Left lung (tissue), 10 donors: ENCODE results near the gene ZNF823. TPM values are rescaled to one million over a fixed set of nuclear protein-coding genes. Genes with fewer than 3 reads are reported as not detected.

Source experiments
- ATAC-seq: fragments of 200-7000 bp; cut with Tn5 transposase; one replicate; pipeline ENCODE4 v1.9.1; 2020; ENCODE audit warnings: moderate library complexity
- DNase-seq, 4 donors: peaks; one replicate each; pipeline ENCODE4 v3.0.0-alpha.2; 2013 to 2020
- H3K27ac ChIP-seq, 2 donors: fragments of 200-600 bp; sonication (generic) in 1 of 2; one replicate each; pipeline versions ENCODE4 v1.5.0 to v1.8.0; 2020 to 2021
- H3K27me3 ChIP-seq, 2 donors: fragments of 200-600 bp; sonication (generic) in 1 of 2; one replicate each; pipeline versions ENCODE4 v1.5.0 to v1.8.0; 2020 to 2021
- H3K36me3 ChIP-seq, 2 donors: fragments of 200-600 bp; sonication (generic) in 1 of 2; one replicate each; pipeline versions ENCODE4 v1.5.0 to v1.8.0; 2020 to 2021
- H3K4me1 ChIP-seq, 2 donors: fragments of 200-600 bp; one replicate each; pipeline ENCODE4 v1.8.0; 2021
- H3K4me3 ChIP-seq, 2 donors: fragments of 200-600 bp; sonication (generic) in 1 of 2; one replicate each; pipeline versions ENCODE4 v1.5.0 to v1.8.0; 2020 to 2021; ENCODE audit warnings: mild to moderate bottlenecking in 1 of 2
- H3K9me3 ChIP-seq, 2 donors: fragments of 200-600 bp; sonication (generic) in 1 of 2; one replicate each; pipeline versions ENCODE4 v1.5.0 to v1.8.0; 2020 to 2021
- CTCF ChIP-seq, 2 donors: fragments of 200-600 bp; sonication (generic) in 1 of 2; IDR thresholded peaks; one replicate each; pipeline versions ENCODE4 v1.5.0 to v1.8.0; 2021; ENCODE audit warnings: antibody characterized with exemption in 2 of 2
- intact Hi-C, 2 donors: fragments of 100-400 bp; cut with DNase I; formaldehyde crosslinking; loops; one replicate each; pipeline versions ENCODE4 v1.11.2 to v1.14.2; 2022
- polyA plus RNA-seq, 6 donors: library from polyadenylated mRNA; unstranded; fragments of 120-200 nt; gene quantifications; one replicate each; pipeline ENCODE4 v1.2.1, GENCODE V29; 2013; ENCODE audit not compliant: insufficient read length in 6 of 6
- total RNA-seq, 2 donors: library from RNA; stranded (reverse); fragmentation: NEBNext Ultra II Directional; extraction: Animal tissue kit (Norgen Biotek cat#: 25700); gene quantifications; one replicate each; pipeline ENCODE4 v1.2.1, GENCODE V29; 2021
- donor health status: DM: no; HTN: yes; CAD: no.
- donor health status: DM: no; HTN: no; CAD: no.

Gene ZNF823
- total and polyA plus RNA-seq, 8 donors: 5.3 to 9.1 (median 8.6) TPM

GRCh38 chr19:11737964-11738745 is 591 bp downstream of the ZNF823 start:
- peak; percentile 20 to 91 (median 55) for DNase-seq
- intact Hi-C loops: no loop called here
- Histone ChIP-seq H3K27me3 (no peaks in the 10 kb centered on the region), H3K4me3 (peak overlapping the region; percentile 92 to 97), H3K4me1 (peaks cover 7 to 27% of the 10 kb centered on the region in 2 donors), H3K27ac (peak overlapping the region; percentile 78 to 87), H3K36me3 (no peaks in the 10 kb centered on the region), H3K9me3 (no peaks in the 10 kb centered on the region)
- TF ChIP-seq CTCF (IDR thresholded peaks at IDR 0.05): no peak
- peak; percentile 68 for ATAC-seq

- peaks cover 0 to 2% of the 10 kb centered on the region in 2 donors for H3K9me3 ChIP-seq
- no peaks in the 10 kb centered on the region for H3K36me3 ChIP-seq
- ATAC-seq (no peak), DNase-seq (peak in 2 of 4 donors; percentile 19 to 38)
- no peak for TF ChIP-seq CTCF (IDR thresholded peaks at IDR 0.05)
- intact Hi-C loops: no loop called here
- peaks cover 7 to 27% of the 10 kb centered on the region in 2 donors for H3K4me1 ChIP-seq
- H3K27ac ChIP-seq: no peak overlapping the region
- no peaks in the 10 kb centered on the region for H3K27me3 ChIP-seq
- no peak overlapping the region for H3K4me3 ChIP-seq
Measured at GRCh38 chr19:11736696-11737095, 2.0 kb downstream of the ZNF823 start.

GRCh38 chr19:11735375-11735774 is 3.4 kb downstream of the ZNF823 start:
- no peak for TF ChIP-seq CTCF (IDR thresholded peaks at IDR 0.05)
- intact Hi-C loops: no loop called here
- peaks cover 7 to 27% of the 10 kb centered on the region in 2 donors for H3K4me1 ChIP-seq
- H3K36me3 ChIP-seq: peaks cover 0 to 7% of the 10 kb centered on the region in 2 donors
- peaks cover 0 to 8% of the 10 kb centered on the region in 2 donors for H3K9me3 ChIP-seq
- no peak overlapping the region for H3K27ac ChIP-seq
- ATAC-seq: no peak
- no peak overlapping the region for H3K4me3 ChIP-seq
- no peak for DNase-seq
- H3K27me3 ChIP-seq: no peaks in the 10 kb centered on the region

GRCh38 chr19:11729586-11729985 is 9.2 kb downstream of the ZNF823 start:
- no peak for ATAC-seq
- TF ChIP-seq CTCF (IDR thresholded peaks at IDR 0.05): no peak

GRCh38 chr19:11722414-11722813 is 16.3 kb downstream of the ZNF823 start:
- H3K27me3 ChIP-seq: no peaks in the 10 kb centered on the region
- H3K36me3 ChIP-seq: peaks cover 0 to 69% of the 10 kb centered on the region in 2 donors
- H3K4me3 ChIP-seq: no peak overlapping the region
- ATAC-seq (no peak), DNase-seq (no peak)
- intact Hi-C loops: no loop called here
- no peak for TF ChIP-seq CTCF (IDR thresholded peaks at IDR 0.05)
- H3K9me3 ChIP-seq: peaks cover 0 to 73% of the 10 kb centered on the region in 2 donors
- no peak overlapping the region for H3K27ac ChIP-seq
- H3K4me1 ChIP-seq: no peaks in the 10 kb centered on the region

More at GRCh38 chr19:11729586-11729985, 9.2 kb downstream of the ZNF823 start:
- Histone ChIP-seq H3K27me3 (no peaks in the 10 kb centered on the region), H3K9me3 (peaks cover 0 to 32% of the 10 kb centered on the region in 2 donors), H3K4me3 (no peak overlapping the region), H3K36me3 (peaks cover 0 to 27% of the 10 kb centered on the region in 2 donors), H3K4me1 (no peaks in the 10 kb centered on the region), H3K27ac (no peak overlapping the region)
- intact Hi-C loops: no loop called here
- no peak for DNase-seq
